Mucosa of descending colon (tissue), 3 donors: ENCODE results near the gene TRPM3. TPM values are rescaled to one million over a fixed set of nuclear protein-coding genes. Genes with fewer than 3 reads are reported as not detected.

Experiments used
- ATAC-seq: fragments of 200-7000 bp; cut with Tn5 transposase; one replicate; pipeline ENCODE4 v1.9.1; 2020; ENCODE audit warnings: mild to moderate bottlenecking, moderate library complexity
- DNase-seq, 3 donors: peaks; one replicate each; pipeline ENCODE4 v3.0.0-alpha.2; 2020
- H3K36me3 ChIP-seq: fragments of 200-600 bp; one replicate; pipeline ENCODE4 v1.8.0; 2021; ENCODE audit warnings: low read depth, mild to moderate bottlenecking
- H3K4me1 ChIP-seq: fragments of 200-600 bp; one replicate; pipeline ENCODE4 v1.8.0; 2021; ENCODE audit warnings: low read depth, mild to moderate bottlenecking
- H3K4me3 ChIP-seq: fragments of 200-600 bp; one replicate; pipeline ENCODE4 v1.8.0; 2021; ENCODE audit warnings: mild to moderate bottlenecking
- H3K9me3 ChIP-seq: fragments of 200-600 bp; one replicate; pipeline ENCODE4 v1.8.0; 2021; ENCODE audit warnings: mild to moderate bottlenecking
- intact Hi-C, 2 donors: fragments of 100-400 bp; cut with DNase I in 1 of 2; cut with micrococcal nuclease in 1 of 2; formaldehyde crosslinking; loops; one replicate each; pipeline versions ENCODE4 v1.11.0 to v1.11.1; 2022; cut with DNase I, micrococcal nuclease
- total RNA-seq, 3 donors: library from RNA; stranded (reverse); fragmentation: NEBNext Ultra II Directional in 2 of 3; extraction: Animal tissue kit (Norgen Biotek cat#: 25700) in 2 of 3; gene quantifications; one replicate each; pipeline versions ENCODE4 v1.2.1 to v1.2.4, GENCODE V29; 2021 to 2023
- TF ChIP-seq, protein P1 (sequence below): fragments of 200-600 bp; IDR thresholded peaks from one replicate; pipeline ENCODE4 v1.8.0; 2022; ENCODE audit warnings: antibody characterized with exemption, mild to moderate bottlenecking
- donor health status: DM: no; HTN: no; CAD: no; lungs with moderate emphysema.
- donor health status: DM: no; HTN: no; CAD: no.
- donor health status: DM: no; HTN: yes; CAD: no.

The TRPM3 gene
- total RNA-seq, 3 donors from 2014 or later = 0.29 to 0.55 (median 0.51) TPM

DNA sequence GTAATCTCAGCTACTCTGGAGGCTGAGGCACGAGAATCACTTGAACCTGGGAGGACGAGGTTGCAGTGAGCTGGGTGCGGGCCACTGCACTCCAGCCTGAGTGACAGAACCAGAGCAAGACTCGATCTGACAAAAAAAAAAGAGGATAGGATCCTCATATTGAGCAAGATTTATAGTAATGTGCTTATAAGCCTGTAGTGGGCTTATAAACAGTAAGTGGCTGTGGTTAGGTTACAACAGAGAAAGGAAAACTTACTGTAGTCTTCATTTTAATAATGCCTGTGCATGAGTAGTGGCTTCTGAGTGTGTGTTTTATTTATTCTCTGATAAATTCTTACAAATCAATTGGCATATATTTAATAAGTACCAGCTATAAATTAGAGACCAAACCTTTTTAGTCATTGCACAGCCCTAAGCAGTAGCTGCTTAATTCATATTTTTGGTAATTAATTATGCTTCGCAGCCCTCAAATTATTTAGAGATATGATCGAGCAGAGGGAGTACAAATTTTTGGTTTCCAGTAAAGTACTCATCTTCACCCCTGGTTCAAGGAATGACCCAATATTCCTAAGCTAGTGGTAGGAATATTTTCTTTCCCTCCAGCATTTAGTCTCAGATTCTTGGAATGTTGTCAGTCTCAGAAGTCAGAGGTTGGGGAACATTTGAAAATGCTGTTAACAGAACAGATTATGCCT, 633.2 kb downstream of the TRPM3 start:
- Histone ChIP-seq H3K4me1 (no peaks in the 10 kb centered on the region), H3K4me3 (no peak overlapping the region), H3K36me3 (no peaks in the 10 kb centered on the region), H3K9me3 (no peaks in the 10 kb centered on the region)
- ATAC-seq = no peak
- DNase-seq = no peak
- TF ChIP-seq, protein P1, sequence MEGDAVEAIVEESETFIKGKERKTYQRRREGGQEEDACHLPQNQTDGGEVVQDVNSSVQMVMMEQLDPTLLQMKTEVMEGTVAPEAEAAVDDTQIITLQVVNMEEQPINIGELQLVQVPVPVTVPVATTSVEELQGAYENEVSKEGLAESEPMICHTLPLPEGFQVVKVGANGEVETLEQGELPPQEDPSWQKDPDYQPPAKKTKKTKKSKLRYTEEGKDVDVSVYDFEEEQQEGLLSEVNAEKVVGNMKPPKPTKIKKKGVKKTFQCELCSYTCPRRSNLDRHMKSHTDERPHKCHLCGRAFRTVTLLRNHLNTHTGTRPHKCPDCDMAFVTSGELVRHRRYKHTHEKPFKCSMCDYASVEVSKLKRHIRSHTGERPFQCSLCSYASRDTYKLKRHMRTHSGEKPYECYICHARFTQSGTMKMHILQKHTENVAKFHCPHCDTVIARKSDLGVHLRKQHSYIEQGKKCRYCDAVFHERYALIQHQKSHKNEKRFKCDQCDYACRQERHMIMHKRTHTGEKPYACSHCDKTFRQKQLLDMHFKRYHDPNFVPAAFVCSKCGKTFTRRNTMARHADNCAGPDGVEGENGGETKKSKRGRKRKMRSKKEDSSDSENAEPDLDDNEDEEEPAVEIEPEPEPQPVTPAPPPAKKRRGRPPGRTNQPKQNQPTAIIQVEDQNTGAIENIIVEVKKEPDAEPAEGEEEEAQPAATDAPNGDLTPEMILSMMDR = no peak
- intact Hi-C loops = loop anchor here in 1 of 2 donors (10.0 kb wide), 1 partner anchor 133 kb away; no protein-coding TSS in a partner anchor

DNA sequence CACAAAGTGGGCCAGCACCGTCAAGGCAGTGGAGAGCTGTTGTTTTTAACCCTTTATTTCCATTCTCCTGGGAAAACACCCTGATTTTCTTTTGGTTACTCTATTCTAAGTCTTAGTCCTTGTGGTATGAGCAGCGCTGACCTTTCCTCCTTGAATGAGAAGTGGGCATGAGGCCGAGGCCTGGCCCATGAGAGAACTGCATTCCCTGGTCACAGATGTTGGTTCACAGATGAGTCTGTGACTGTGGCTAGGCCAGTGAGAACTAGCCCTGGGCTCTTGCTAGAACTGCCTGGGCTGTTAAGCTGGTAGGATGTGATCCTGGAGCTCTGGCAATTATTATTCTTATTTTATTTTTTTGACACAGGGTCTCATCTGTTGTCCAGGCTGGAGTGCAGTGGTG, 635.3 kb downstream of the TRPM3 start:
- Histone ChIP-seq H3K36me3 (no peaks in the 10 kb centered on the region), H3K4me1 (peaks cover under 1% of the 10 kb centered on the region), H3K4me3 (no peak overlapping the region), H3K9me3 (no peaks in the 10 kb centered on the region)
- intact Hi-C loops = loop anchor here in 1 of 2 donors (10.0 kb wide), 1 partner anchor 131 kb away; no protein-coding TSS in a partner anchor
- DNase-seq (no peak), ATAC-seq (no peak)
- TF ChIP-seq, protein P1 = no peak

DNA sequence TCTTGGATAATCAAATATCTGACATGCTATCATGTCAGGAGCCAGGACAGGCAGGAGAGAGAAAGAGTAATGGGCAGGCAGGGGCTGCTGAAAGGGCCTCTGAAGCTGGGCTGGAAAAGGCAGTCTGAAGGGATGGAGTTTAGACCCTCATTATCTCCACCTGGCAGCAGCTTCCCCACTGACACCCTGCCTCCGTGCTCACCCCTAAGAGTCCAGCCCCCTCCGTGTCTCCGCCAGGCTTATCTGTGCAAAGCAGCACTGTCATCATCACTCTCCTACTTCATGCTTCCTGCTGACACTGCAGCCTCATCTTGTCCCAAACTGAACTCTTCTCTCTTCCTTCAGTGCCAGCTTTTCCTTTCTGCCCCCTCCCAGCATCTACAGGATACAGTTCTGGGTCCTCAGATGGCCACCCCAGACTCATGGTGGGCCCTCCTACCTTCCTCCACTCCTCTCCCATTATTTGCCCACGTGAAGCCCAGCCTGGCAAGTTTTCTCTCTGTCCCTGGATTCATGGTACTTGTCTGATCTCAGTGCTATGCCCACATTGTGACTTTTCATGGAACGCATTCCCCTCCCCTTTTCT, 636.1 kb downstream of the TRPM3 start:
- intact Hi-C loops = loop anchor here in 1 of 2 donors (10.0 kb wide), 1 partner anchor 131 kb away; no protein-coding TSS in a partner anchor
- Histone ChIP-seq H3K4me1 (peaks cover 7% of the 10 kb centered on the region), H3K36me3 (no peaks in the 10 kb centered on the region), H3K9me3 (no peaks in the 10 kb centered on the region), H3K4me3 (no peak overlapping the region)
- ATAC-seq = no peak
- TF ChIP-seq, protein P1 = no peak
- DNase-seq = no peak

DNA sequence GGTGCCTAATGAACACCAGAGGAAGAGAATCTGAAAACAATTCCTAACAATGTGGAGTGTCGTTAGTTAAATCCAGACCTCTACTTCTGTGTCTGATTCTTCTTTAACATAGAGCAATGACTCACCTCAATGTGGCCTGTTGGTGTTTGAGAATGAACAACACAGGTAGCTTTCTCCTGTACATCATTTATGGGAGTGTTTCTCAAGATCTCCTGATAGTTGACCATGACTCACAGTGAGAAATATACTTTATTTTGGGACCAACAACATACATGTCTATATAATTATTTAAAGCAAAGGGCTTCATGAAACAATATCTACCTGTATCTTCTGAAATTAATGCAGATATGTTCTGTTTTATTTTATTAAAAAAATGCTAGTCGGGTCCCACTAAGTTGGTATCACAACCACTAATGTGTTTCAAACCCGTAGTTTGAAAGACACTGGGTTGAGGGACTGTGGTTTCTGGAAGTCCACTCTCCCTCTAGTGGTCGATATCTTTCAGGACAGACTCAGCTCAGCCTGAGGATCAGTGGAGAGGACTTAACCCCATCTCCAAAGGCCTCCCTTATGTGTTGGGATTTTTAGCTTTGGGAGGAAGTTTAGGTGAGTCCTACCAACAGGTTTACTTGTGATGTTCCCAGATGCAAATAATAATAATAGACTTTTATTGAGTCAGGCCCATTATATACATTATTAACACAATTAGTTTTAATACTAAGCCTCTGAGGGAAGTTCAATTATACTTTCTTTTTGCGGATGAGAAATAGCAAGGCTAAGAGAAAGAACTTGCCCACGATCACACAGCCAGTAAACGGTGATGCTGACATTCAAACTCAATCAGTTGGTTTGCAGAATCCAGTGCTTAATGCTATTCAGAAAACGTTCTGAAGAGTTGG, 636.9 kb downstream of the TRPM3 start:
- H3K36me3 ChIP-seq = no peaks in the 10 kb centered on the region
- DNase-seq (peak in 1 of 3 donors; percentile 61), ATAC-seq (peak; percentile 70)
- no peak overlapping the region for H3K4me3 ChIP-seq
- intact Hi-C loops = loop anchor here (5.0 to 10.0 kb wide), 3 partner anchors 67 to 130 kb away; no protein-coding TSS in a partner anchor
- H3K4me1 ChIP-seq = peaks cover 13% of the 10 kb centered on the region
- TF ChIP-seq, protein P1 = peak; percentile 51
- H3K9me3 ChIP-seq = no peaks in the 10 kb centered on the region

DNA sequence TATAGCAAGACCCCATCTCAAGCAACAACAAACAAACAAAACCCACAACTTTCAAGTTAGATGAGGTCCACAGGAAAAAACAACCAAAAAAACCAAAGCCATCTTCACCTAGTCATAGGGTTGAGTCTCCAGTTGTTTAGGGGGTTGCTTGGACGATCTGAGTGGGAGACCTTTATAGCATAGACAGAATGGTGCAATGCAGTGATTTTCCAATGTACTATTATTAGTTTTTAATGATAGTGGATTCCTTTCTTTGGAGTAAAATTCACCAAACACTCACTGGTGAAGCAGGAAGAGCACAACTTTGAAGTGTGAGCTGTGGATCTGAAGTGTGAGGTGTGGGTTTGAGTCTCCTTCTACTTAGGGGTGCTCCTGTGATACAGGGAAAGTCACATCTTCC, 640.0 kb downstream of the TRPM3 start:
- TF ChIP-seq, protein P1 = no peak
- DNase-seq = no peak
- intact Hi-C loops = loop anchor here (5.0 to 10.0 kb wide), 3 partner anchors 64 to 127 kb away; no protein-coding TSS in a partner anchor
- Histone ChIP-seq H3K9me3 (no peaks in the 10 kb centered on the region), H3K36me3 (no peaks in the 10 kb centered on the region), H3K4me3 (no peak overlapping the region), H3K4me1 (peaks cover 23% of the 10 kb centered on the region)
- ATAC-seq = no peak
